SK-N-SH (cell line): Measurements from ENCODE around the gene TYSND1. TPM values are rescaled to one million over a fixed set of nuclear protein-coding genes. Genes with fewer than 3 reads are reported as not detected.

Experiments
- CTCF ChIA-PET: fragments of 300-600, 350-600 bp; formaldehyde crosslinking; extraction: SDS; loops from one replicate; lab custom pipeline; 2021; lab: Yijun Ruan, JAX
- POLR2A ChIA-PET: fragments of 350-600 bp; sonication (Branson Sonifier 250); formaldehyde crosslinking; extraction: SDS; loops from one replicate; lab custom pipeline; 2020; ENCODE audit warnings: antibody characterized with exemption, inconsistent platforms; lab: Yijun Ruan, JAX
- DNase-seq: peaks from one replicate; pipeline ENCODE4 v3.0.0; 2012
- H2AFZ ChIP-seq: fragments of 200-600 bp; sonication (generic); 2 replicates; pipeline ENCODE4 v1.8.1; 2016; ENCODE audit warnings: antibody characterized with exemption, mild to moderate bottlenecking, low read depth
- H3F3A ChIP-seq: fragments of 200-600 bp; sonication (generic); replicated peaks from 2 replicates; pipeline ENCODE3; 2016; ENCODE audit warnings: antibody characterized with exemption, mild to moderate bottlenecking; ENCODE audit not compliant: insufficient read depth
- H3K27ac ChIP-seq, 2 experiments: fragments of 200-500 bp in 1 of 2; fragments of 200-600 bp in 1 of 2; sonication (Bioruptor generic) in 1 of 2; sonication (generic), shearing (Covaris generic) in 1 of 2; 2 replicates each; pipeline versions ENCODE4 v1.5.1 to v1.6.1; 2014 to 2016; ENCODE audit warnings: low read depth in 2 of 2, inconsistent platforms in 1 of 2, low read length in 1 of 2, mild to moderate bottlenecking in 1 of 2, mixed read lengths in 1 of 2
- H3K27me3 ChIP-seq: fragments of 200-600 bp; sonication (generic), shearing (Covaris generic); 2 replicates; pipeline ENCODE4 v1.6.1; 2016; ENCODE audit warnings: mixed run types; ENCODE audit not compliant: insufficient read depth
- H3K36me3 ChIP-seq, 2 experiments: fragments of 200-500 bp in 1 of 2; fragments of 200-600 bp in 1 of 2; sonication (Bioruptor generic) in 1 of 2; sonication (generic) in 1 of 2; replicated peaks in 1 of 2; 2 replicates each; pipeline versions ENCODE3 to v1.5.1; 2014 to 2016; ENCODE audit warnings: low read length in 1 of 2, mild to moderate bottlenecking in 1 of 2; ENCODE audit not compliant: insufficient read depth in 2 of 2, control insufficient read depth in 1 of 2
- H3K4me1 ChIP-seq, 2 experiments: fragments of 200-500 bp in 1 of 2; fragments of 200-600 bp in 1 of 2; sonication (Bioruptor generic) in 1 of 2; sonication (generic), shearing (Covaris generic) in 1 of 2; 2 replicates each; pipeline versions ENCODE4 v1.5.1 to v1.6.1; 2014 to 2016; ENCODE audit warnings: low read depth in 1 of 2, low read length in 1 of 2, mixed run types in 1 of 2; ENCODE audit not compliant: insufficient read depth in 2 of 2, control insufficient read depth in 1 of 2
- H3K4me2 ChIP-seq: fragments of 200-600 bp; sonication (generic), shearing (Covaris generic); 2 replicates; pipeline ENCODE4 v1.6.1; 2017; ENCODE audit warnings: mixed run types
- H3K4me3 ChIP-seq, 2 experiments: fragments of 200-500 bp in 1 of 2; fragments of 200-600 bp in 1 of 2; sonication (Bioruptor generic) in 1 of 2; sonication (generic), shearing (Covaris generic) in 1 of 2; 2 replicates each; pipeline versions ENCODE4 v1.5.1 to v1.8.1; 2014 to 2016; ENCODE audit warnings: low read depth in 2 of 2, inconsistent platforms in 1 of 2, low read length in 1 of 2, mild to moderate bottlenecking in 1 of 2, mixed read lengths in 1 of 2, moderate library complexity in 1 of 2
- H3K79me2 ChIP-seq: fragments of 200-600 bp; sonication (generic); 2 replicates; pipeline ENCODE4 v1.8.1; 2017; ENCODE audit warnings: mild to moderate bottlenecking; ENCODE audit not compliant: insufficient read depth
- H3K9ac ChIP-seq: fragments of 200-600 bp; sonication (generic); 2 replicates; pipeline ENCODE4 v1.6.1; 2017; ENCODE audit warnings: mixed run types
- H3K9me2 ChIP-seq: fragments of 200-600 bp; sonication (generic); 2 replicates; pipeline ENCODE4 v1.6.1; 2017; ENCODE audit warnings: mixed run types
- H3K9me3 ChIP-seq: fragments of 200-600 bp; sonication (generic); 2 replicates; pipeline ENCODE4 v1.6.1; 2017; ENCODE audit warnings: mixed run types, mild to moderate bottlenecking, moderate library complexity
- H4K20me1 ChIP-seq: fragments of 200-600 bp; sonication (generic); 2 replicates; pipeline ENCODE4 v1.6.1; 2017; ENCODE audit warnings: mild to moderate bottlenecking, mixed run types; ENCODE audit not compliant: insufficient read depth
- CHD2 ChIP-seq: fragments of 150-350 bp; IDR thresholded peaks from 2 replicates; pipeline ENCODE4 v1.6.1; 2018; ENCODE audit warnings: low read length; ENCODE audit not compliant: partially characterized antibody
- CTCF ChIP-seq: fragments of 200-600 bp; sonication (generic); IDR thresholded peaks from 2 replicates; pipeline ENCODE4 v1.6.1; 2017; ENCODE audit warnings: antibody characterized with exemption, mild to moderate bottlenecking, moderate library complexity
- ELF1 ChIP-seq: IDR thresholded peaks from 2 replicates; pipeline ENCODE4 v1.4.0; 2012
- EP300 ChIP-seq, 2 experiments: IDR thresholded peaks; 2 replicates each; pipeline versions ENCODE4 v1.4.0 to v1.6.1; 2012; ENCODE audit warnings: borderline replicate concordance in 1 of 2, low read depth in 1 of 2, low read length in 1 of 2
- EZH2phosphoT487 ChIP-seq: fragments of 200-600 bp; sonication (generic); IDR thresholded peaks from 2 replicates; pipeline ENCODE4 v1.6.1; 2017; ENCODE audit warnings: low read depth, mixed run types, mild to moderate bottlenecking, antibody characterized with exemption, moderate library complexity, borderline replicate concordance
- FOSL2 ChIP-seq: IDR thresholded peaks from 2 replicates; pipeline ENCODE4 v1.4.0; 2012; ENCODE audit warnings: low read depth, mild to moderate bottlenecking, moderate library complexity, borderline replicate concordance
- GABPA ChIP-seq: IDR thresholded peaks from 2 replicates; pipeline ENCODE4 v1.4.0; 2012; ENCODE audit warnings: low read depth, mild to moderate bottlenecking
- GATA2 ChIP-seq: sonication (generic); formaldehyde crosslinking; IDR thresholded peaks from 2 replicates; pipeline ENCODE4 v1.5.0; 2020; ENCODE audit warnings: mild to moderate bottlenecking, missing genetic modification reagents
- MEF2A ChIP-seq: IDR thresholded peaks from 2 replicates; pipeline ENCODE4 v1.4.0; 2012; ENCODE audit warnings: low read depth, borderline replicate concordance
- MXI1 ChIP-seq: IDR thresholded peaks from 2 replicates; pipeline ENCODE4 v1.6.1; 2012; ENCODE audit warnings: mild to moderate bottlenecking, low read depth, low read length, improper control_type of control experiment
- NRF1 ChIP-seq: IDR thresholded peaks from 2 replicates; pipeline ENCODE4 v1.6.1; 2012; ENCODE audit warnings: low read depth, mild to moderate bottlenecking, low read length
- PBX3 ChIP-seq: IDR thresholded peaks from 2 replicates; pipeline ENCODE4; 2012
- POLR2AphosphoS5 ChIP-seq: IDR thresholded peaks from 2 replicates; pipeline ENCODE4 v1.6.1; 2012; ENCODE audit warnings: low read depth, low read length
- RCOR1 ChIP-seq: fragments of 150-350 bp; IDR thresholded peaks from 2 replicates; pipeline ENCODE4 v1.6.1; 2017; ENCODE audit warnings: antibody characterized with exemption, low read length
- REST ChIP-seq: IDR thresholded peaks from 2 replicates; pipeline ENCODE4 v1.6.1; 2012; ENCODE audit warnings: mild to moderate bottlenecking, low read depth, low read length, moderate library complexity
- RFX5 ChIP-seq: IDR thresholded peaks from 2 replicates; pipeline ENCODE4 v1.6.1; 2012; ENCODE audit warnings: mild to moderate bottlenecking, improper control_type of control experiment, low read length
- RXRA ChIP-seq: IDR thresholded peaks from 2 replicates; pipeline ENCODE4 v1.4.0; 2012; ENCODE audit warnings: low read depth, mild to moderate bottlenecking, borderline replicate concordance
- SMC3 ChIP-seq: IDR thresholded peaks from 2 replicates; pipeline ENCODE4 v1.6.1; 2012; ENCODE audit warnings: low read depth, low read length, improper control_type of control experiment
- TAF1 ChIP-seq: IDR thresholded peaks from 2 replicates; pipeline ENCODE4 v1.6.1; 2012; ENCODE audit warnings: low read depth, mild to moderate bottlenecking, low read length, moderate library complexity, borderline replicate concordance
- YY1 ChIP-seq: IDR thresholded peaks from 2 replicates; pipeline ENCODE4 v1.4.0; 2012; ENCODE audit warnings: low read depth, mild to moderate bottlenecking
- WGBS: methylation state at CpG from one replicate; pipeline ENCODE4 v1.1.6; 2017; ENCODE audit warnings: low lambda C conversion rate; 5-methylcytosine and 5-hydroxymethylcytosine counted together
- polyA plus RNA-seq, 3 experiments: library from polyadenylated mRNA; depleted of rRNA; stranded (reverse); fragments of >200 nt; gene quantifications; 2 replicates each; pipeline ENCODE4 v1.2.3, GENCODE V29; 2012

Gene TYSND1
- polyA plus RNA-seq, 1 of the 3 experiments (the other 2 are of a cell fraction) = 7.4 TPM

GRCh38 chr10:70147259-70147625, 742 bp upstream of the TYSND1 start:
- CTCF ChIA-PET = interaction anchor here (0.7 to 10.8 kb wide), 20 partner anchors 10 to 625 kb away, joined by 3 to 157 read pairs (median 6); partner anchors contain the start of gene AIFM2
- H3K9ac ChIP-seq = peak overlapping the region; percentile 55; the same call in 1 of the 2 replicates
- TF ChIP-seq SMC3 (no peak), POLR2AphosphoS5 (no peak), ELF1 (no peak), EZH2phosphoT487 (no peak), YY1 (no peak), EP300 (IDR thresholded peaks at IDR 0.05; ENCODE audit: borderline replicate concordance in 1 of 2, low read depth in 1 of 2, low read length in 1 of 2) (no peak), RFX5 (no peak), CTCF (no peak; the same call in 1 of the 2 replicates), RCOR1 (no peak), RXRA (no peak), GATA2 (CRISPR knock-in tag) (no peak), MXI1 (no peak), MEF2A (no peak), REST (no peak), GABPA (no peak), CHD2 (no peak), PBX3 (no peak), FOSL2 (no peak), TAF1 (no peak), NRF1 (no peak)

More at GRCh38 chr10:70147259-70147625, 742 bp upstream of the TYSND1 start:
- Histone ChIP-seq H3K9me3 (no peaks in the 10 kb centered on the region), H3K27me3 (no peaks in the 10 kb centered on the region), H4K20me1 (no peaks in the 10 kb centered on the region), H3K4me1 (peaks cover 5 to 25% of the 10 kb centered on the region in 2 experiments; a peak in 3 of 4 replicates), H3K4me2 (peak overlapping the region; percentile 82), H3K79me2 (peaks cover 59% of the 10 kb centered on the region; the same call in 1 of the 2 replicates), H3K27ac (peak overlapping the region; percentile 88 to 91), H2AFZ (no peak overlapping the region), H3K9me2 (no peaks in the 10 kb centered on the region), H3F3A (peaks cover 37% of the 10 kb centered on the region), H3K36me3 (peaks cover 23 to 32% of the 10 kb centered on the region in 2 experiments), H3K4me3 (peak overlapping the region; percentile 7 to 68)
- POLR2A ChIA-PET = no interaction called here
- WGBS = 15% methylated on average over 2 of the region's 2 CpGs
- no peak for DNase-seq
